Activated CD4-positive, CD25-positive, alpha-beta regulatory T cell (primary cell): ENCODE results near the gene ANKMY1.

ENCODE experiments used
- DNase-seq, 4 experiments: peaks; one replicate each; lab custom pipeline; 2025; lab: John Stamatoyannopoulos, UW

The ANKMY1 gene

GRCh38 chr2:240557808-240558207 lies at the start of gene ANKMY1:
TSS of gene ANKMY1 (minus strand) at chr2:240557988. CDS start at chr2:240557335, 653 bp downstream.
- peak in 2 of 4 experiments; percentile 32 to 42 for DNase-seq

- DNase-seq: no peak
These were observed 48.3 kb upstream of the ANKMY1 start for GRCh38 chr2:240605867-240606743.

- DNase-seq: no peak
These were observed 47.3 kb upstream of the ANKMY1 start for GRCh38 chr2:240604939-240605716.

- DNase-seq: no peak
These were observed 46.6 kb upstream of the ANKMY1 start for GRCh38 chr2:240604291-240604938.

GRCh38 chr2:240603846-240604245 lies 46.1 kb upstream of the ANKMY1 start:
- DNase-seq: no peak

GRCh38 chr2:240603081-240603835 lies 45.5 kb upstream of the ANKMY1 start:
- DNase-seq: no peak

- DNase-seq: no peak
These were observed 44.7 kb upstream of the ANKMY1 start for GRCh38 chr2:240602266-240603050.

- no peak for DNase-seq
These were observed 44.0 kb upstream of the ANKMY1 start for GRCh38 chr2:240601831-240602160.

- no peak for DNase-seq
These were observed 43.5 kb upstream of the ANKMY1 start for GRCh38 chr2:240601061-240601830.

GRCh38 chr2:240600451-240600961 lies 42.7 kb upstream of the ANKMY1 start:
- DNase-seq: no peak

- DNase-seq: no peak
These were observed 41.4 kb upstream of the ANKMY1 start for GRCh38 chr2:240599141-240599583.

- no peak for DNase-seq
These were observed 40.6 kb upstream of the ANKMY1 start for GRCh38 chr2:240598311-240598911.

GRCh38 chr2:240597419-240598181 lies 39.8 kb upstream of the ANKMY1 start:
- DNase-seq: no peak

- no peak for DNase-seq
These were observed 39.2 kb upstream of the ANKMY1 start for GRCh38 chr2:240597054-240597418.

GRCh38 chr2:240596491-240596931 lies 38.7 kb upstream of the ANKMY1 start:
- no peak for DNase-seq

GRCh38 chr2:240596080-240596460 lies 38.3 kb upstream of the ANKMY1 start:
- DNase-seq: no peak

- no peak for DNase-seq
These were observed 37.7 kb upstream of the ANKMY1 start for GRCh38 chr2:240595381-240596079.
